IMR-90 (cell line): ENCODE results near the gene PPDPF. TPM values are rescaled to one million over a fixed set of nuclear protein-coding genes. Genes with fewer than 3 reads are reported as not detected.

ENCODE experiments used
- ATAC-seq: fragments of 200-7000 bp; cut with Tn5 transposase; 2 replicates; pipeline ENCODE4 v1.9.1; 2020; ENCODE audit warnings: low read depth, mild to moderate bottlenecking, moderate library complexity
- BruUV-seq: library from RNA; stranded (reverse); fragments of 400-500 nt; replicated peaks from 2 replicates; lab custom pipeline; 2021; lab: Mats Ljungman, UMichigan
- CTCF ChIA-PET: fragments of 300-600 bp; formaldehyde crosslinking; extraction: SDS; loops from one replicate; lab custom pipeline; 2021; ENCODE audit warnings: antibody characterized with exemption; lab: Yijun Ruan, JAX
- POLR2A ChIA-PET: fragments of 300-600 bp; sonication (Branson Sonifier 250); formaldehyde crosslinking; loops from one replicate; lab custom pipeline; 2022; ENCODE audit warnings: antibody characterized with exemption; ENCODE audit not compliant: unreplicated experiment; lab: Charles Lee
- DNase-seq: peaks from one replicate; pipeline ENCODE4 v3.0.0; 2013
- H2AFZ ChIP-seq: replicated peaks from 2 replicates; pipeline ENCODE3; 2013; ENCODE audit warnings: low read length, mild to moderate bottlenecking; ENCODE audit not compliant: poor library complexity
- H2AK5ac ChIP-seq: 2 replicates; pipeline ENCODE4 v1.6.1; 2013; ENCODE audit warnings: low read depth, low read length, inconsistent platforms
- H2AK9ac ChIP-seq: replicated peaks from 2 replicates; pipeline ENCODE3; 2013; ENCODE audit warnings: mild to moderate bottlenecking, low read depth, low read length, moderate library complexity; ENCODE audit not compliant: poor library complexity
- H2BK120ac ChIP-seq: 2 replicates; pipeline ENCODE4 v1.6.1; 2013; ENCODE audit warnings: low read depth, low read length, inconsistent platforms
- H2BK15ac ChIP-seq: 3 replicates; pipeline ENCODE4 v1.6.1; 2013; ENCODE audit warnings: low read depth, low read length, inconsistent platforms
- H2BK20ac ChIP-seq: 2 replicates; pipeline ENCODE4 v1.6.1; 2013; ENCODE audit warnings: low read depth, mild to moderate bottlenecking, inconsistent platforms, low read length, moderate library complexity
- H2BK5ac ChIP-seq: 2 replicates; pipeline ENCODE4 v1.6.1; 2013; ENCODE audit warnings: mild to moderate bottlenecking, low read depth, low read length, inconsistent platforms; ENCODE audit not compliant: poor library complexity, severe bottlenecking
- H3K14ac ChIP-seq: replicated peaks from 2 replicates; pipeline ENCODE4 v1.6.1; 2013; ENCODE audit warnings: low read depth, low read length, inconsistent platforms
- H3K18ac ChIP-seq: 2 replicates; pipeline ENCODE4 v1.6.1; 2013; ENCODE audit warnings: low read depth, low read length, control low read depth
- H3K23ac ChIP-seq: 2 replicates; pipeline ENCODE4 v1.6.1; 2013; ENCODE audit warnings: low read depth, low read length, inconsistent platforms
- H3K27ac ChIP-seq: 2 replicates; pipeline ENCODE4 v1.5.1; 2013; ENCODE audit warnings: mild to moderate bottlenecking, control low read depth, low read length; ENCODE audit not compliant: insufficient read depth
- H3K27me3 ChIP-seq: 2 replicates; pipeline ENCODE4 v1.6.1; 2013; ENCODE audit warnings: low read length; ENCODE audit not compliant: control insufficient read depth, insufficient read depth
- H3K36me3 ChIP-seq: 2 replicates; pipeline ENCODE4 v1.6.1; 2013; ENCODE audit warnings: low read length, mixed read lengths; ENCODE audit not compliant: control insufficient read depth, insufficient read depth
- H3K4ac ChIP-seq: 2 replicates; pipeline ENCODE4 v1.6.1; 2013; ENCODE audit warnings: low read depth, low read length, inconsistent platforms
- H3K4me1 ChIP-seq: 2 replicates; pipeline ENCODE4 v1.6.1; 2013; ENCODE audit warnings: low read length, mixed read lengths; ENCODE audit not compliant: control insufficient read depth, insufficient read depth
- H3K4me2 ChIP-seq: 2 replicates; pipeline ENCODE4 v1.6.1; 2013; ENCODE audit warnings: low read depth, mild to moderate bottlenecking, control low read depth, low read length, moderate library complexity
- H3K4me3 ChIP-seq: 2 replicates; pipeline ENCODE4 v1.5.1; 2013; ENCODE audit warnings: low read depth, mild to moderate bottlenecking, control low read depth, low read length, moderate library complexity; ENCODE audit not compliant: insufficient read depth
- H3K56ac ChIP-seq: 2 replicates; pipeline ENCODE4 v1.6.1; 2013; ENCODE audit warnings: low read length, inconsistent platforms; ENCODE audit not compliant: insufficient read depth; ENCODE audit errors: extremely low read depth
- H3K79me1 ChIP-seq, 2 experiments: 2 replicates each; pipeline ENCODE4 v1.6.1; 2013; ENCODE audit warnings: low read length in 2 of 2, inconsistent platforms in 1 of 2, low read depth in 1 of 2
- H3K9ac ChIP-seq: 2 replicates; pipeline ENCODE4 v1.6.1; 2013; ENCODE audit warnings: low read depth, low read length, control low read depth
- H3K9me1 ChIP-seq: 2 replicates; pipeline ENCODE4 v1.6.1; 2013; ENCODE audit warnings: low read length, inconsistent platforms; ENCODE audit not compliant: insufficient read depth
- H3K9me3 ChIP-seq: 2 replicates; pipeline ENCODE4 v1.6.1; 2013; ENCODE audit warnings: low read length; ENCODE audit not compliant: control insufficient read depth, insufficient read depth
- H4K20me1 ChIP-seq: 2 replicates; pipeline ENCODE4 v1.6.1; 2013; ENCODE audit warnings: low read length, inconsistent platforms; ENCODE audit not compliant: insufficient read depth
- H4K5ac ChIP-seq: 2 replicates; pipeline ENCODE4 v1.6.1; 2013; ENCODE audit warnings: mild to moderate bottlenecking, low read depth, low read length, control low read depth
- H4K8ac ChIP-seq, 2 experiments: 2 replicates each; pipeline ENCODE4 v1.6.1; 2013; ENCODE audit warnings: low read depth in 2 of 2, low read length in 2 of 2, control low read depth in 1 of 2, inconsistent platforms in 1 of 2
- H4K91ac ChIP-seq: 2 replicates; pipeline ENCODE4 v1.6.1; 2013; ENCODE audit warnings: low read depth, low read length, inconsistent platforms; ENCODE audit not compliant: insufficient read depth
- BHLHE40 ChIP-seq: fragments of 150-350 bp; IDR thresholded peaks from 2 replicates; pipeline ENCODE4 v1.6.1; 2016; ENCODE audit warnings: mild to moderate bottlenecking, low read depth, low read length
- CEBPB ChIP-seq: IDR thresholded peaks from 2 replicates; pipeline ENCODE4 v1.6.1; 2012; ENCODE audit warnings: low read depth, low read length, improper control_type of control experiment
- CHD1 ChIP-seq: IDR thresholded peaks from 2 replicates; pipeline ENCODE4 v1.6.1; 2012; ENCODE audit warnings: low read depth, low read length, improper control_type of control experiment
- CTCF ChIP-seq: conservative IDR thresholded peaks from 2 replicates; pipeline ENCODE4 v1.5.1; 2012; ENCODE audit warnings: mild to moderate bottlenecking, low read depth, low read length, improper control_type of control experiment
- ELK1 ChIP-seq: fragments of 150-350 bp; IDR thresholded peaks from 2 replicates; pipeline ENCODE4 v1.6.1; 2016; ENCODE audit warnings: low read depth, mild to moderate bottlenecking, low read length, moderate library complexity, borderline replicate concordance
- FOS ChIP-seq: fragments of 150-350 bp; IDR thresholded peaks from 2 replicates; pipeline ENCODE4 v1.6.1; 2016; ENCODE audit warnings: low read depth, low read length
- MAFK ChIP-seq: IDR thresholded peaks from 2 replicates; pipeline ENCODE4 v1.6.1; 2012; ENCODE audit warnings: low read depth, low read length, improper control_type of control experiment
- MAZ ChIP-seq: IDR thresholded peaks from 2 replicates; pipeline ENCODE4 v1.6.1; 2012; ENCODE audit warnings: low read depth, mild to moderate bottlenecking, low read length, improper control_type of control experiment, moderate library complexity, borderline replicate concordance
- MXI1 ChIP-seq: IDR thresholded peaks from 2 replicates; pipeline ENCODE4 v1.6.1; 2012; ENCODE audit warnings: low read depth, mild to moderate bottlenecking, low read length, moderate library complexity, borderline replicate concordance
- NFE2L2 ChIP-seq: fragments of 150-350 bp; IDR thresholded peaks from 2 replicates; pipeline ENCODE4 v1.6.1; 2016; ENCODE audit warnings: low read depth, mild to moderate bottlenecking, low read length
- POLR2A ChIP-seq: IDR thresholded peaks from 2 replicates; pipeline ENCODE4 v1.6.1; 2012; ENCODE audit warnings: mild to moderate bottlenecking, low read depth, low read length
- RAD21 ChIP-seq: IDR thresholded peaks from 2 replicates; pipeline ENCODE4 v1.6.1; 2012; ENCODE audit warnings: low read length, improper control_type of control experiment
- RCOR1 ChIP-seq: IDR thresholded peaks from 2 replicates; pipeline ENCODE4 v1.6.1; 2012; ENCODE audit warnings: mild to moderate bottlenecking, low read length, improper control_type of control experiment; ENCODE audit not compliant: insufficient replicate concordance
- RFX5 ChIP-seq: IDR thresholded peaks from 2 replicates; pipeline ENCODE4 v1.8.0; 2012; ENCODE audit warnings: low read depth, mild to moderate bottlenecking, low read length, moderate library complexity
- SMC3 ChIP-seq: fragments of 150-350 bp; IDR thresholded peaks from 2 replicates; pipeline ENCODE4 v1.6.1; 2016; ENCODE audit warnings: low read depth, mild to moderate bottlenecking, antibody characterized with exemption, low read length, moderate library complexity
- USF2 ChIP-seq: fragments of 150-350 bp; IDR thresholded peaks from 2 replicates; pipeline ENCODE4 v1.6.1; 2017; ENCODE audit warnings: mild to moderate bottlenecking, antibody characterized with exemption, low read length, low read depth
- WGBS, 2 experiments: methylation state at CpG; one replicate each; pipeline versions ENCODE4 v1.1.5 to v1.1.7; 2013; ENCODE audit warnings: missing lambda C conversion rate in 2 of 2; ENCODE audit not compliant: insufficient read length in 1 of 2; ENCODE audit errors: extremely low coverage in 2 of 2; 5-methylcytosine and 5-hydroxymethylcytosine counted together
- dilution Hi-C: fragments of 300-500 bp; cut with HindIII; formaldehyde crosslinking; loops from one replicate; pipeline ENCODE4 v1.14.3; 2018; ENCODE audit warnings: low sequenced_read_pairs; ENCODE audit not compliant: unreplicated experiment
- in situ Hi-C: fragments of 300-500 bp; cut with MboI; formaldehyde crosslinking; loops from 3 replicates; pipeline ENCODE4 v1.14.3; 2019; ENCODE audit warnings: low sequenced_read_pairs, inconsistent platforms, mixed read lengths
- intact Hi-C: fragments of 100-400 bp; cut with micrococcal nuclease; formaldehyde crosslinking; loops from 2 replicates; pipeline ENCODE4 v1.10.0; 2022
- polyA plus RNA-seq, 3 experiments: library from polyadenylated mRNA; depleted of rRNA; stranded (reverse); fragments of >200 nt; gene quantifications; 2 replicates each; pipeline ENCODE4 v1.2.3, GENCODE V29; 2012; ENCODE audit warnings: low replicate concordance in 1 of 3
- total RNA-seq: library from RNA; depleted of rRNA; stranded (reverse); fragments of >200 nt; gene quantifications from 2 replicates; pipeline ENCODE4 v1.2.3, GENCODE V29; 2012

Gene PPDPF
- total and polyA plus RNA-seq, 2 of the 4 experiments (the other 2 are of a cell fraction): 12.9 to 171 TPM

GRCh38 chr20:63539092-63539430 is 18.5 kb downstream of the PPDPF start:
- WGBS, 2 experiments: 96% methylated on average over 6 of the region's 12 CpGs; no CpG with 5 or more reads in 1 of the 2 experiments
- Histone ChIP-seq H3K4me1 (peaks cover 3% of the 10 kb centered on the region; the same call in 1 of the 2 replicates), H3K9ac (no peak overlapping the region), H3K4me3 (no peak overlapping the region), H3K23ac (no peak overlapping the region), H3K36me3 (no peaks in the 10 kb centered on the region), H2BK5ac (no peak overlapping the region), H3K79me1 (no peaks in the 10 kb centered on the region), H4K91ac (no peak overlapping the region), H2BK120ac (no peak overlapping the region), H3K4me2 (no peak overlapping the region), H2BK20ac (no peak overlapping the region), H3K56ac (no peak overlapping the region), H3K9me3 (no peaks in the 10 kb centered on the region), H3K14ac (no peak overlapping the region), H4K8ac (no peak overlapping the region), H2AK5ac (no peak overlapping the region), H4K20me1 (no peaks in the 10 kb centered on the region), H2AFZ (peak overlapping the region; percentile 11), H4K5ac (no peak overlapping the region), H2AK9ac (peak overlapping the region; percentile 55), H3K18ac (no peak overlapping the region), H3K4ac (no peak overlapping the region), H3K9me1 (no peaks in the 10 kb centered on the region), H2BK15ac (no peak overlapping the region), H3K27ac (no peak overlapping the region), H3K27me3 (peaks cover 4% of the 10 kb centered on the region; the same call in 1 of the 2 replicates)
- ChIA-PET CTCF (interaction anchor here (1.8 to 1.9 kb wide), 2 partner anchors 326 to 500 kb away, joined by 6 to 10 read pairs; partner anchors contain the start of gene TPD52L2), POLR2A (interaction anchor here (0.5 kb wide), 1 partner anchor 435 kb away, joined by 3 read pairs; no protein-coding TSS in a partner anchor)
- BruUV-seq: no TSS peak
- dilution Hi-C loops (no loop called here), intact Hi-C loops (loop anchor here (2.0 to 10.0 kb wide), 4 partner anchors 116 to 518 kb away; partner anchors contain the start of genes RTEL1, STMN3 and UCKL1), in situ Hi-C loops (loop anchor here (10.0 kb wide), 2 partner anchors 326 to 436 kb away; partner anchors contain the start of genes ABHD16B, SAMD10 and TPD52L2)
- TF ChIP-seq FOS (no peak), MXI1 (no peak), CEBPB (no peak), MAZ (no peak), CTCF (no peak), MAFK (no peak), POLR2A (no peak), NFE2L2 (no peak), RAD21 (no peak), RFX5 (no peak), RCOR1 (no peak), SMC3 (no peak), ELK1 (no peak), USF2 (no peak), CHD1 (no peak), BHLHE40 (no peak)
- ATAC-seq (no peak), DNase-seq (no peak)
